Activated T-cell treated with anti-CD3 and anti-CD28 coated beads for 4 hours (primary cell): ENCODE results near the gene GVQW3.
"Not testable (repeated sequence)": the region's sequence is repeated elsewhere in the genome, so short reads cannot be mapped to it uniquely, and the experiment has no call there.

Experiments used
- DNase-seq: peaks from one replicate; pipeline ENCODE4 v3.0.0-alpha.2; 2020

GVQW3 gene

GRCh38 chr11:76388408-76388807, 7.3 kb downstream of the GVQW3 start:
- no peak for DNase-seq

GRCh38 chr11:76391021-76391420, 9.9 kb downstream of the GVQW3 start:
- no peak for DNase-seq

DNA sequence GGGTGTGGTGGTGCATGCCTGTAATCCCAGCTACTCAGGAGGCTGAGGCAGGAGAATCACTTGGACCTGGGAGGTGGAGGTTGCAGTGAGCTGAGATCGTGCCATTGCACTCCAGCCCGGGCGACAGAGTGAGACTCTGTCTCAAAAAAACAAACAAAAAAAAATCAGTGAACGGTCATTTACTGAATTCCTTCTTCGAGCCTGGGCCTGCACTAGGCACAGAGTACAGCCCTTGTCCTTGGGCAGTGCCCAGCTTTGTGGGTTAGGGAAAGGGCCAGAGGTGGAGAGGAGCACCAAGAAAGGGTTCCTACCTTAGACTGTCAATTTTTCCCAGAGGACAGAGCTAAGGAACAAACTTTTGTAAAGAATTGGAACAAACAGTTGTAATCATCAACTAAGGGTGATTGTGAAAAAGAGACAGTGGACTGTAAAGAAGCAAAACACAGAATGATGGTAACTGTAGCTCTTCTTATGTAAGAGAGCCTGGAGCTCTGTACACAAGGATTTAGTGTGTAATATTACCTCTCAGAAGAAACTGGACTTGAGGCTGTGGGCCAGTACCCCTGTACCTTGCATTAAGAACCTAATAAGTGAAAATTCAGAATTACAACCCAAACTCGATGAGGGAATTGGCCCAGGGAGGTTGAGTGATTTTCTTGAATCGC, 10.8 kb downstream of the GVQW3 start:
- DNase-seq: no peak

- DNase-seq: no peak
Measured at GRCh38 chr11:76392870-76393269, 11.7 kb downstream of the GVQW3 start.

DNA sequence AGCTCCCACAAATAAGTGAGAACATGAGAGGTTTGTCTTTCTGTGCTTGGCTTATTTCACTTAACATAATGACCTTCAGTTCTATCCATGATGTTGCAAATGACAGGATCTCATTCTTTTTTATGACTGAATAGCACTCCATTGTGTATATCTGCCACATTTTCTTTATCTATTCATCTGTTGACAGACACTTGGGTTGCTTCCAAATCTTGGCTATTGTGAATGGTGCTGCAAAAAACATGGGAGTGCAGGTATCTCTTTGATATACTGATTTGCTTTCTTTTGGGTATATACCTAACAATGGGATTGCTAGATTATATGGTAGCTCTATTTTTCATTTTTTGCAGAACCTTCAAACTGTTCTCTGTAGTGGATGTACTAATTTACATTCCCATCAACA, 13.3 kb downstream of the GVQW3 start:
- DNase-seq: no peak

- no peak for DNase-seq
Measured at GRCh38 chr11:76395296-76395695, 14.2 kb downstream of the GVQW3 start.

DNA sequence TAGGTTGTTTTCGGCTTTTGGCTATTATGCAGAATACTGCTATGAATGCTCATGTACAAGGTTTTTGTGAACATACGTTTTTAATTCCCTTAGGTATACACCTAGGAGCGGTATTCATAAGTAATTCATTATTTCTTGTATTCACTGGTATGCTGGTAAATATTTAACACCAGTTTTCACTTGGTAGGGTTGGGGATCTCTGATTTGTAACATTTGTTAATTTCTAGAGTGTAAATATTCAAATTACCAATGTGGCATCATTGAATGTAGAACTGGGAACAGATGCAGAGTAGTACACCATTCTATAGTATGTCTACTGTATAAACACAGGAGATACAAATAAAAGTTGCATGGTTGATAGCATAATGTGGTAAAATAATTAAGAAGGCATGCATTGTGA, 16.3 kb downstream of the GVQW3 start:
- no peak for DNase-seq

DNA sequence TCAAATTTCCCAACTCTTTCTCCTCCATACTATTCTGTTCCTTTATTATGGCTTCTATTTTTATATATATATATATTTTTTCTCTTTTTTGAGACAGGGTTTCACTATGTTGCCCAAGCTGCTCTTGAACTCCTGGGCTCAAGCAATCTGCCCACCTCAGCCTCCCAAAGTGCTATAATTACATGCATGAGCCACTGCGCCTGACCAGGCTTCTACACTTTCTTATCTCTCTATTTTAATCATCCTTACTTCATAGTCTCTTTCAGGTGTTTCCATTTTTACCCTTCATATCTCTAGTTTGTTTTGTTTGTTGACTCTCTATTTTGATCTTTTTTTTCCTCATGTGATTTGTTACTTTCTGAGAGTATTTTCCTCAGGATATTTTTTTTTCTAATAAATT, 19.8 kb downstream of the GVQW3 start:
- DNase-seq: no peak

GRCh38 chr11:76401484-76401883, 20.4 kb downstream of the GVQW3 start:
- not testable (repeated sequence) for DNase-seq

DNA sequence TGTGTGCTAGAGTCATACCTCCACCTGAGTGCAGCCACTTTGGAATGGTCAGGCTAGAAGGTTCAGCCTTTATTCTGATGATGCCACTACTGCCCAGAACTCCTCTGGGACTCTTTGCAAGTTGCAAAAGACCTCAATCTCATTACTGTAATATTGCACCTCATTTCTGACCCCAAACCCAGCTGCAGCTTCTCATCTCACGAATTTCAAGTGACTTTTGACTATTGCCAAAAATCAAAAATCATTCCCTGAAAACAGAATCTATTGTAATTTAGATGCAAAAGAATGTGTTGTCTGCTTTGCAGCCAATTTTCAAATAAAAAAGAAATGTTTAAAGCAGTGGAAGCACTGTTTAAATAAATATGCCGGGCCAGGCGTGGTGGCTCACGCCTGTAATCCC, 25.2 kb downstream of the GVQW3 start:
- DNase-seq: no peak

DNA sequence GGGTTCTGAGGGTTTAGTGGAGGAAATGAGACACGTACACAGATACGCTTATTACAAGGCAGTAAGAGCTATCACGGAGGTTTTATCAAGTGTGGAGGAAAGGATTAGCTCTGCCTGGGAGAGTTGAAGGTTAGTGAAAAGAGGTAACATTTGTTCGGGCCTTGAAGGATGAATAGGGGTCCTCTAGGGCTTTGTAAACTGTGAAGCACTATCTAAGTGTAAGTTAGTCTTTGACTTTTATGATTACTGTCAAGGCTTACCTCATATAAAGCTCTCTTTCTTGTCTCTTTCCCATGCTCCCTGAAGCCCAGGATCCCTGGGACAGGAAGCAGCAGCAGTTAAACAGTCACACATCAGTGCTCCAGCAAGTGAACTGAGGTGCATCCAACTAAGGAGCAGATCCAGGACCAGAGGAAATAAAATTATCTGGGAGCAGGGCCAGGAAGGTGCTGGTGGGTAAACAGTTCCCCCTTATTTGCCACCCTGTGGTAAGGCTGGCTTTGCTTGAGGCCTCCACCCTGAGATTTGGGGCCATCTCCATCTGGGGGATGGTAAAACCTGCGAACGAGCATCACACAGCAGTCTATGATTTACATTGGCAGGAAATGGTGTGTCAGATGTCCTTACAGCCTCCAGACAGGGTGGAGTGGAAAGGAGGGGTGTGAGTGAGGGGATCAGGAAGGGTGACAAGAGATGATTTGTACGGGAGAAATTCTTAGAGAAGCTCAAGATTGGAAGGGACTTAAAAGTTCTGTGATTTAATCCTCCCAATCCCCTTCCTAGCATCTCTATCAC, 27.2 kb downstream of the GVQW3 start:
- no peak for DNase-seq

GRCh38 chr11:76410851-76411357, 29.8 kb downstream of the GVQW3 start:
- DNase-seq: no peak

- no peak for DNase-seq
Measured at GRCh38 chr11:76415073-76415472, 34.0 kb downstream of the GVQW3 start.

- DNase-seq: no peak
Measured at GRCh38 chr11:76419896-76420295, 38.8 kb downstream of the GVQW3 start.

GRCh38 chr11:76424379-76424778, 43.3 kb downstream of the GVQW3 start:
- DNase-seq: no peak

DNA sequence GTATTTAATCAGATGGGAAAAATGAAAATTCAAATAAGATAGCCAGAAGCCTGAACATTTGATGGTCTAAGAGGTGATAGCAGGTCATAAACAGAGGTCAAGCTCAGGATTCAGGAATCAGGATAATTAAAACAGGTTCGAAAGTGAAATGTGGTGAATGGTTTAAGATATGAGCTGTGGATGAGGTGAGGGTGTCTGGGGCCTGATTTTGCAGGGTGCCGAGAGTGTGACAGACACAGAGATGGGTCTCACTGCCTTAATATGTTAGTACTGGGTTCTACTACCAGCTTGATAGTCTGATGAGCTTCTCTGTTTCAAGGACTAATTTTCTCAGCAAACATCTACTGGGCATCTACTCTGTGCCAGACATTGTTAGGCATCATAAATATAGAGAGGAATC, 43.8 kb downstream of the GVQW3 start:
- DNase-seq: no peak

GRCh38 chr11:76426660-76427059, 45.5 kb downstream of the GVQW3 start:
- no peak for DNase-seq

DNA sequence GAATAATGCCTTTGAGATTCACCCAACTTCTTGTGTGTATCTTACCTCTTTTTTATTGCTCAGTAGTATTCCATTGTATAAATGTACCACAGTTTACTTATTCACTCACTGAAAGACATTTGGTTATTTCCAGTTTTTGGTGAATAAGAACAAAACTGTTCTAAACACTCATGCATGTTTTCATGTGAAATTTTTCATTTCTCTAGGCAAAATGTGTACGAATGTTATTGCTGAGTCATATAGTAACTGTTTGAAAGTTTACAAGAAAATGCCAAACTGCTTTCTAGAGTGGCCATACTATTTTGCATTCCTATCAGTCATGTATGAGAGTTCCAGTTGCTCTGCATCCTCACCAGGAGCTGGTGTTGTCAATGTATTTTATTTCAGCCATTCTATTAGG, 54.9 kb downstream of the GVQW3 start:
- DNase-seq: no peak

DNA sequence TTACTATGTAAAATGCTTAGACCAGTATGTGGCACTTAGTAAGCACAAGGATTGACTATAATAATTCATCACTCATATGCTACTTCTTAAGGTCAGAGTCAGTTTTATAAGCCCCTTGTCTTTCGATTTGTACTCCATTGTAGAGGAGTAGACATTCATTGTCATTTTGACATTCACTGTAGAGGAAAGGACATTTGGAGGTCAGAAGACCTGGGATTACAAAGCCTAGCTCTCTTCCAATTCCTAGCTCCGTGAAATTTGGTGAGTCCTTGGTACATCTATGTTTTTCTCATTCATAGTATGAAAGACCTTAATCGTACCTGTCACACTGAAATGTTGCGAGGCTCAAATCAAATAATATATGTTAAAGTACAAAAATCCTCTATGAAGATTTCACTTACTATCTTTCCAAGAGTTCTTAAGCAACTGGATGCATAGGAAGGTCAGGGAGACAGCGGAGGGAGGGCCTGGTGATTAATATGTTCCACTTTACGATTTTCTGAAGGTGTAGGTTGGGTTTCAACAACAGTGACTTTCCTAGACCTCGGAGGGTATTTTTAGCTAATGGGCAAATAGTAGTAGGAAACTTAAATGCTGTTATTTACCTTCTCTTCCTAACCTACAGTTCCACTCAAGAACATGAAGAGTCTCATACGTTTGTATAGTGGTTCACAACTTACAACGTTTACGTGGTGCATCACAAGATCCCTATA, 62.3 kb downstream of the GVQW3 start:
- no peak for DNase-seq

- no peak for DNase-seq
Measured at GRCh38 chr11:76444065-76444383, 62.9 kb downstream of the GVQW3 start.

- peak; percentile 81 for DNase-seq
Measured at GRCh38 chr11:76444384-76445120, 63.4 kb downstream of the GVQW3 start, which contains the start of gene EMSY. TSS of gene EMSY (plus strand) at chr11:76445018. CDS start at chr11:76446939, 1,921 bp downstream.

GRCh38 chr11:76445121-76446084, 64.3 kb downstream of the GVQW3 start:
- DNase-seq: peak; percentile 17
